Esophagus (tissue), 2 donors: ENCODE results near the gene UBE2L3. TPM values are rescaled to one million over a fixed set of nuclear protein-coding genes. Genes with fewer than 3 reads are reported as not detected.
"Not testable (repeated sequence)": the region's sequence is repeated elsewhere in the genome, so short reads cannot be mapped to it uniquely, and the experiment has no call there.

Source experiments
- H3K27ac ChIP-seq, 2 donors: one replicate each; pipeline ENCODE4 v1.5.1; 2013; ENCODE audit warnings: low read depth in 2 of 2, mild to moderate bottlenecking in 2 of 2, inconsistent platforms in 1 of 2, low read length in 1 of 2, moderate library complexity in 1 of 2
- H3K27me3 ChIP-seq, 2 donors: one replicate each; pipeline ENCODE4 v1.6.1; 2013; ENCODE audit warnings: low read length in 2 of 2, control low read depth in 1 of 2, mild to moderate bottlenecking in 1 of 2; ENCODE audit not compliant: insufficient read depth in 2 of 2, control insufficient read depth in 1 of 2
- H3K36me3 ChIP-seq, 2 donors: one replicate each; pipeline ENCODE4 v1.6.1; 2013; ENCODE audit warnings: low read length in 1 of 2; ENCODE audit not compliant: control insufficient read depth in 2 of 2, insufficient read depth in 2 of 2
- H3K4me1 ChIP-seq, 2 donors: one replicate each; pipeline ENCODE4 v1.6.1; 2013; ENCODE audit warnings: low read length in 1 of 2; ENCODE audit not compliant: control insufficient read depth in 2 of 2, insufficient read depth in 2 of 2
- H3K4me3 ChIP-seq, 2 donors: one replicate each; pipeline ENCODE4 v1.5.1; 2013; ENCODE audit warnings: low read length in 2 of 2, mild to moderate bottlenecking in 2 of 2, low read depth in 1 of 2, moderate library complexity in 1 of 2
- H3K9me3 ChIP-seq, 2 donors: one replicate each; pipeline ENCODE4 v1.6.1; 2013; ENCODE audit warnings: mild to moderate bottlenecking in 2 of 2, low read depth in 1 of 2, low read length in 1 of 2, moderate library complexity in 1 of 2; ENCODE audit not compliant: control insufficient read depth in 2 of 2, insufficient read depth in 1 of 2
- WGBS, 2 donors: extraction: QIAGEN DNeasy Blood & Tissue Kit; methylation state at CpG; one replicate each; pipeline ENCODE4 v1.1.7; 2013; 5-methylcytosine and 5-hydroxymethylcytosine counted together
- polyA plus RNA-seq, 2 donors: library from polyadenylated mRNA; stranded (reverse); fragments of 200-250 nt; gene quantifications; one replicate each; pipeline ENCODE4 v1.2.3, GENCODE V29; 2013
- donor health status: healthy with polysubstance abuse.
- donor health status: Bipolar disorder and iron deficiency.

UBE2L3 gene
- polyA plus RNA-seq, 2 donors: 48.4 to 49.1 TPM

GRCh38 chr22:21587803-21588611, 20.5 kb downstream of the UBE2L3 start:
- WGBS, 2 donors: 58 to 67% methylated on average over 4 of the region's 4 CpGs
- H3K36me3 ChIP-seq: peaks cover 0 to 7% of the 10 kb centered on the region in 2 donors
- H3K4me3 ChIP-seq: no peak overlapping the region
- no peaks in the 10 kb centered on the region for H3K9me3 ChIP-seq
- H3K4me1 ChIP-seq: peaks cover 11 to 15% of the 10 kb centered on the region in 2 donors
- H3K27me3 ChIP-seq: no peaks in the 10 kb centered on the region
- H3K27ac ChIP-seq: no peak overlapping the region

GRCh38 chr22:21589396-21589795, 21.9 kb downstream of the UBE2L3 start:
- peaks cover 11 to 19% of the 10 kb centered on the region in 2 donors for H3K36me3 ChIP-seq
- no peak overlapping the region for H3K27ac ChIP-seq
- H3K4me3 ChIP-seq: no peak overlapping the region
- 88 to 90% methylated on average over 8 of the region's 8 CpGs for WGBS, 2 donors
- H3K4me1 ChIP-seq: peaks cover 7 to 9% of the 10 kb centered on the region in 2 donors
- H3K27me3 ChIP-seq: no peaks in the 10 kb centered on the region
- no peaks in the 10 kb centered on the region for H3K9me3 ChIP-seq

- H3K4me3 ChIP-seq: no peak overlapping the region
- no peaks in the 10 kb centered on the region for H3K27me3 ChIP-seq
- peaks cover 20 to 26% of the 10 kb centered on the region in 2 donors for H3K36me3 ChIP-seq
- H3K4me1 ChIP-seq: peaks cover 7 to 9% of the 10 kb centered on the region in 2 donors
- peak overlapping the region in 1 of 2 donors; percentile 26 for H3K27ac ChIP-seq
- WGBS, 2 donors: 66 to 67% methylated on average over 9 of the region's 9 CpGs
- H3K9me3 ChIP-seq: no peaks in the 10 kb centered on the region
Measured at GRCh38 chr22:21590809-21591641, 23.5 kb downstream of the UBE2L3 start.

- 51 to 60% methylated on average over 9 of the region's 9 CpGs for WGBS, 2 donors
Measured at GRCh38 chr22:21591695-21592094, 24.2 kb downstream of the UBE2L3 start.

GRCh38 chr22:21592422-21592821, 24.9 kb downstream of the UBE2L3 start:
- Histone ChIP-seq H3K4me3 (no peak overlapping the region), H3K4me1 (peaks cover 7 to 9% of the 10 kb centered on the region in 2 donors), H3K27me3 (no peaks in the 10 kb centered on the region), H3K36me3 (peaks cover 20 to 29% of the 10 kb centered on the region in 2 donors), H3K27ac (no peak overlapping the region), H3K9me3 (no peaks in the 10 kb centered on the region)
- 93 to 95% methylated on average over 3 of the region's 3 CpGs for WGBS, 2 donors

More at GRCh38 chr22:21591695-21592094, 24.2 kb downstream of the UBE2L3 start:
- Histone ChIP-seq H3K36me3 (peaks cover 20 to 29% of the 10 kb centered on the region in 2 donors), H3K4me1 (peaks cover 7 to 9% of the 10 kb centered on the region in 2 donors), H3K4me3 (no peak overlapping the region), H3K27me3 (no peaks in the 10 kb centered on the region), H3K9me3 (no peaks in the 10 kb centered on the region), H3K27ac (no peak overlapping the region)

- no peaks in the 10 kb centered on the region for H3K27me3 ChIP-seq
- peaks cover 20 to 29% of the 10 kb centered on the region in 2 donors for H3K36me3 ChIP-seq
- 78 to 80% methylated on average over 11 of the region's 11 CpGs for WGBS, 2 donors
- H3K9me3 ChIP-seq: no peaks in the 10 kb centered on the region
- H3K4me1 ChIP-seq: peaks cover 7 to 9% of the 10 kb centered on the region in 2 donors
- no peak overlapping the region for H3K4me3 ChIP-seq
- H3K27ac ChIP-seq: no peak overlapping the region
Measured at GRCh38 chr22:21593406-21594232, 26.1 kb downstream of the UBE2L3 start.

- peaks cover 20 to 31% of the 10 kb centered on the region in 2 donors for H3K36me3 ChIP-seq
- H3K27ac ChIP-seq: no peak overlapping the region
- H3K4me1 ChIP-seq: peaks cover 7 to 9% of the 10 kb centered on the region in 2 donors
- H3K4me3 ChIP-seq: no peak overlapping the region
- no peaks in the 10 kb centered on the region for H3K9me3 ChIP-seq
- WGBS, 2 donors: 76 to 79% methylated on average over 5 of the region's 5 CpGs
- H3K27me3 ChIP-seq: no peaks in the 10 kb centered on the region
Measured at GRCh38 chr22:21594865-21595452, 27.4 kb downstream of the UBE2L3 start.

- not testable (repeated sequence) for H3K27ac ChIP-seq, H3K9me3 ChIP-seq, H3K4me3 ChIP-seq, H3K27me3 ChIP-seq, H3K4me1 ChIP-seq
- WGBS, 2 donors: 93 to 96% methylated on average over 13 of the region's 13 CpGs
- peaks cover 20 to 31% of the 10 kb centered on the region in 2 donors for H3K36me3 ChIP-seq
Measured at GRCh38 chr22:21596356-21597135, 29.0 kb downstream of the UBE2L3 start.
